HCT116 (cell line): ENCODE measurements around the gene CHD9NB. TPM values are rescaled to one million over a fixed set of nuclear protein-coding genes. Genes with fewer than 3 reads are reported as not detected.

Experiments used
- ATAC-seq: fragments of 200-7000 bp; cut with Tn5 transposase; 2 replicates; pipeline ENCODE4 v1.9.1; 2020; ENCODE audit warnings: mild to moderate bottlenecking, moderate library complexity
- BruUV-seq: library from RNA; stranded (reverse); fragments of 400-500 nt; replicated peaks from 2 replicates; lab custom pipeline; 2021; lab: Mats Ljungman, UMichigan
- CTCF ChIA-PET: fragments of 300-600 bp; sonication (Branson Sonifier 250); formaldehyde crosslinking; loops from one replicate; lab custom pipeline; 2021; ENCODE audit warnings: antibody characterized with exemption; lab: Charles Lee
- POLR2A ChIA-PET: fragments of 300-600, 350-600 bp; sonication (Branson Sonifier 250); formaldehyde crosslinking; loops from one replicate; lab custom pipeline; 2021; ENCODE audit warnings: antibody characterized with exemption; lab: Charles Lee
- RAD21 ChIA-PET, 2 experiments: fragments of 300-600 bp; sonication (Branson Sonifier 250); formaldehyde crosslinking; loops; one replicate each; lab custom pipeline; 2023; ENCODE audit warnings: low total read pairs in 2 of 2; ENCODE audit not compliant: uncharacterized antibody in 2 of 2, unreplicated experiment in 2 of 2, low non-redundant PET in 1 of 2; lab: Charles Lee
- DNase-seq: peaks from one replicate; pipeline ENCODE4 v3.0.0-alpha.2; 2010; ENCODE audit warnings: low read depth, low spot score
- H2AFZ ChIP-seq: fragments of 200-600 bp; shearing (Covaris generic), sonication (generic); 2 replicates; pipeline ENCODE4 v1.6.1; 2017; ENCODE audit warnings: low read depth, mixed run types, mixed read lengths, antibody characterized with exemption, low read length; ENCODE audit not compliant: poor library complexity, severe bottlenecking
- H3K27ac ChIP-seq: 2 replicates; pipeline ENCODE4 v1.5.1; 2012; ENCODE audit warnings: low read depth, low read length
- H3K27me3 ChIP-seq: fragments of 200-600 bp; sonication (generic); 2 replicates; pipeline ENCODE4 v1.6.1; 2016; ENCODE audit warnings: mixed run types, low read length, mixed read lengths; ENCODE audit not compliant: insufficient read depth
- H3K36me3 ChIP-seq, 2 experiments: fragments of 200-500 bp in 1 of 2; fragments of 200-600 bp in 1 of 2; sonication (Bioruptor generic) in 1 of 2; sonication (generic) in 1 of 2; 2 replicates each; pipeline versions ENCODE4 v1.5.1 to v1.6.1; 2014 to 2016; ENCODE audit warnings: low read length in 2 of 2, inconsistent platforms in 1 of 2, mixed read lengths in 1 of 2, mixed run types in 1 of 2; ENCODE audit not compliant: insufficient read depth in 2 of 2, control insufficient read depth in 1 of 2
- H3K4me1 ChIP-seq, 2 experiments: fragments of 200-600 bp in 1 of 2; sonication (generic) in 1 of 2; 2 replicates each; pipeline versions ENCODE4 v1.5.1 to v1.6.1; 2012 to 2017; ENCODE audit warnings: low read length in 2 of 2, inconsistent platforms in 1 of 2, mild to moderate bottlenecking in 1 of 2, mixed read lengths in 1 of 2, mixed run types in 1 of 2, moderate library complexity in 1 of 2; ENCODE audit not compliant: insufficient read depth in 2 of 2, control insufficient read depth in 1 of 2
- H3K4me2 ChIP-seq: fragments of 200-600 bp; sonication (generic); 2 replicates; pipeline ENCODE4 v1.6.1; 2017; ENCODE audit warnings: mixed run types, low read length, mixed read lengths
- H3K4me3 ChIP-seq, 2 experiments: fragments of 200-600 bp in 1 of 2; sonication (generic) in 1 of 2; replicated peaks in 1 of 2; 2 replicates each; pipeline ENCODE4 v1.5.1; 2011 to 2016; ENCODE audit warnings: low read length in 2 of 2, control low read depth in 1 of 2, low read depth in 1 of 2, mild to moderate bottlenecking in 1 of 2, mixed read lengths in 1 of 2, mixed run types in 1 of 2
- H3K79me2 ChIP-seq: fragments of 200-600 bp; sonication (generic); 2 replicates; pipeline ENCODE4 v1.6.1; 2017; ENCODE audit warnings: mild to moderate bottlenecking, mixed run types, low read length, moderate library complexity, mixed read lengths; ENCODE audit not compliant: insufficient read depth
- H3K9ac ChIP-seq: fragments of 200-600 bp; sonication (generic); 2 replicates; pipeline ENCODE4 v1.6.1; 2016; ENCODE audit warnings: low read length, mixed read lengths
- H3K9me2 ChIP-seq: fragments of 200-600 bp; sonication (generic), shearing (Covaris generic); 2 replicates; pipeline ENCODE4 v1.6.1; 2017; ENCODE audit warnings: mixed run types, mild to moderate bottlenecking, moderate library complexity; ENCODE audit not compliant: insufficient read depth
- H3K9me3 ChIP-seq, 2 experiments: fragments of 200-500 bp in 1 of 2; fragments of 200-600 bp in 1 of 2; sonication (Bioruptor generic) in 1 of 2; sonication (generic) in 1 of 2; 2 replicates each; pipeline ENCODE4 v1.6.1; 2014 to 2017; ENCODE audit warnings: low read length in 2 of 2, mixed read lengths in 2 of 2, inconsistent platforms in 1 of 2, low read depth in 1 of 2, mild to moderate bottlenecking in 1 of 2, mixed run types in 1 of 2, moderate library complexity in 1 of 2; ENCODE audit not compliant: control insufficient read depth in 1 of 2, insufficient read depth in 1 of 2
- H4K20me1 ChIP-seq: fragments of 200-600 bp; sonication (generic), shearing (Covaris generic); 2 replicates; pipeline ENCODE4 v1.6.1; 2017; ENCODE audit warnings: mixed run types, mild to moderate bottlenecking, moderate library complexity; ENCODE audit not compliant: insufficient read depth
- CBX3 ChIP-seq: IDR thresholded peaks from 2 replicates; pipeline ENCODE4 v1.6.1; 2012; ENCODE audit warnings: low read depth
- CEBPB ChIP-seq: IDR thresholded peaks from 2 replicates; pipeline ENCODE4 v1.6.1; 2012; ENCODE audit warnings: low read depth
- EGR1 ChIP-seq: IDR thresholded peaks from 2 replicates; pipeline ENCODE4 v1.6.1; 2012; ENCODE audit warnings: low read depth
- ELF1 ChIP-seq: IDR thresholded peaks from 2 replicates; pipeline ENCODE4 v1.6.1; 2012; ENCODE audit warnings: low read depth, borderline replicate concordance
- EZH2 ChIP-seq: fragments of 200-600 bp; sonication (generic); IDR thresholded peaks from 2 replicates; pipeline ENCODE4 v1.6.1; 2017; ENCODE audit warnings: antibody characterized with exemption, mixed run types
- EZH2phosphoT487 ChIP-seq: fragments of 200-600 bp; IDR thresholded peaks from 2 replicates; pipeline ENCODE4 v1.6.1; 2018; ENCODE audit warnings: antibody characterized with exemption, borderline replicate concordance
- FOSL1 ChIP-seq: IDR thresholded peaks from 2 replicates; pipeline ENCODE4 v1.6.1; 2012; ENCODE audit warnings: low read depth
- JUND ChIP-seq: IDR thresholded peaks from 2 replicates; pipeline ENCODE4 v1.6.1; 2012
- POLR2A ChIP-seq: IDR thresholded peaks from 2 replicates; pipeline ENCODE4 v1.7.0; 2011; ENCODE audit warnings: borderline replicate concordance; ENCODE audit not compliant: insufficient read depth, insufficient read length; ENCODE audit errors: extremely low read depth
- RAD21 ChIP-seq: IDR thresholded peaks from 2 replicates; pipeline ENCODE4 v1.6.1; 2012; ENCODE audit warnings: low read depth, mild to moderate bottlenecking
- SIN3A ChIP-seq: IDR thresholded peaks from 2 replicates; pipeline ENCODE4 v1.6.1; 2012; ENCODE audit warnings: low read depth
- SP1 ChIP-seq: IDR thresholded peaks from 2 replicates; pipeline ENCODE4 v1.6.1; 2012; ENCODE audit warnings: low read depth
- SRF ChIP-seq: IDR thresholded peaks from 2 replicates; pipeline ENCODE4 v1.6.1; 2012; ENCODE audit warnings: low read depth
- TCF7L2 ChIP-seq: IDR thresholded peaks from 2 replicates; pipeline ENCODE4 v1.7.0; 2011; ENCODE audit warnings: borderline replicate concordance, inconsistent platforms; ENCODE audit not compliant: insufficient read depth, insufficient read length; ENCODE audit errors: extremely low read depth
- YY1 ChIP-seq: IDR thresholded peaks from 2 replicates; pipeline ENCODE4 v1.6.1; 2011; ENCODE audit warnings: low read length, low read depth, moderate library complexity, mild to moderate bottlenecking; ENCODE audit not compliant: insufficient replicate concordance; ENCODE audit errors: extremely low read depth
- intact Hi-C: fragments of 100-400 bp; cut with micrococcal nuclease; formaldehyde crosslinking; loops from 2 replicates; pipeline ENCODE4 v1.10.0; 2022
- total RNA-seq: library from RNA; stranded (reverse); gene quantifications from one replicate; pipeline ENCODE4 v1.2.1, GENCODE V29; 2021; ENCODE audit not compliant: unreplicated experiment
- TF ChIP-seq, protein P1 (sequence below): IDR thresholded peaks from 2 replicates; pipeline ENCODE4 v1.6.1; 2011; ENCODE audit warnings: mild to moderate bottlenecking, low read length, moderate library complexity; ENCODE audit not compliant: insufficient replicate concordance; ENCODE audit errors: extremely low read depth
- TF ChIP-seq, protein P2 (sequence below): IDR thresholded peaks from 2 replicates; pipeline ENCODE4 v1.6.1; 2012

CHD9NB gene
- total RNA-seq, 1 experiment from 2014 or later, result 1.2 TPM

DNA sequence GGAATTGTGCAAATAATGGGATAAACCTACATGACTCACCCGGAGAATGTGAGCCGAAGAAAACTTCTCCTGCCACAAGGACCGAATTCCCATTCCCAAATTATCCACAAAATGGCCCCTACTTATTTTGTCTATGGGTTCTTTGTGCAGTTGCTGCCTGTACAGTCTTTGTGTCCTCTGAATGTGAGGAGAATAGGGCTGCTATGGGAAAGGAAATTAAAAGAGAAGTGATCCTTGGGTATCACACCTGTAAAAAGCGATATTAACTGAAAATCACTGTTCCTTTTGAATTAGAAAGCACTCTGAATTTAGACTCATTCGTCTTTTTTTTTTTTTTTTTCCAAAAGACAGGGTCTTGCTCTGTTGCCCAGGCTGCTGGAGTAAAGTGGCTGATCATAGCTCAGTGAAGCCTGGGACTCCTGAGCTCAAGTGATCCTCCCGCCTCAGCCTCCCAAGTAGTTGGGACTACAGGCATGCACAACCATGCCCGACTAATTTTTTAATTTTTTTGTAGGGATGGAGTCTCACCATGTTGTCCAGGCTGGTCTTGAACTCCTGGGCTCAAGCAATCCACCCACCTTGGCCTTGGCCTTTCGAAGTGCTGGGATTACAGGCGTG lies 47.5 kb upstream of the CHD9NB start:
- peak overlapping the region; percentile 56 for H3K9ac ChIP-seq
- H3K27ac ChIP-seq, result peak overlapping the region; percentile 83
- H3K9me2 ChIP-seq, result no peaks in the 10 kb centered on the region
- POLR2A ChIA-PET, result no interaction called here
- H3K4me1 ChIP-seq, result peaks cover 21 to 28% of the 10 kb centered on the region in 2 experiments
- ATAC-seq, result no peak
- no peaks in the 10 kb centered on the region for H3K9me3 ChIP-seq
- H3K4me3 ChIP-seq, result peak overlapping the region; percentile 41 to 56
- DNase-seq, result no peak
- H4K20me1 ChIP-seq, result no peaks in the 10 kb centered on the region
- TF ChIP-seq EZH2phosphoT487 (no peak), ELF1 (no peak), POLR2A (no peak)
- TF ChIP-seq, all 23 proteins: peak for 0
- no peaks in the 10 kb centered on the region for H3K27me3 ChIP-seq
- peak overlapping the region; percentile 97 for H3K4me2 ChIP-seq
- RAD21 ChIA-PET, result no interaction called here
- H3K36me3 ChIP-seq, result peaks cover 0 to 4% of the 10 kb centered on the region in 2 experiments; a peak in 1 of 4 replicates
- CTCF ChIA-PET, result interaction anchor here (1.0 to 1.5 kb wide), 3 partner anchors 46 to 413 kb away, joined by 3 read pairs; no protein-coding TSS in a partner anchor
- intact Hi-C loops, result no loop called here
- H3K79me2 ChIP-seq, result peaks cover 85% of the 10 kb centered on the region
- H2AFZ ChIP-seq, result no peak overlapping the region
- BruUV-seq, result TSS peak; percentile 42

DNA sequence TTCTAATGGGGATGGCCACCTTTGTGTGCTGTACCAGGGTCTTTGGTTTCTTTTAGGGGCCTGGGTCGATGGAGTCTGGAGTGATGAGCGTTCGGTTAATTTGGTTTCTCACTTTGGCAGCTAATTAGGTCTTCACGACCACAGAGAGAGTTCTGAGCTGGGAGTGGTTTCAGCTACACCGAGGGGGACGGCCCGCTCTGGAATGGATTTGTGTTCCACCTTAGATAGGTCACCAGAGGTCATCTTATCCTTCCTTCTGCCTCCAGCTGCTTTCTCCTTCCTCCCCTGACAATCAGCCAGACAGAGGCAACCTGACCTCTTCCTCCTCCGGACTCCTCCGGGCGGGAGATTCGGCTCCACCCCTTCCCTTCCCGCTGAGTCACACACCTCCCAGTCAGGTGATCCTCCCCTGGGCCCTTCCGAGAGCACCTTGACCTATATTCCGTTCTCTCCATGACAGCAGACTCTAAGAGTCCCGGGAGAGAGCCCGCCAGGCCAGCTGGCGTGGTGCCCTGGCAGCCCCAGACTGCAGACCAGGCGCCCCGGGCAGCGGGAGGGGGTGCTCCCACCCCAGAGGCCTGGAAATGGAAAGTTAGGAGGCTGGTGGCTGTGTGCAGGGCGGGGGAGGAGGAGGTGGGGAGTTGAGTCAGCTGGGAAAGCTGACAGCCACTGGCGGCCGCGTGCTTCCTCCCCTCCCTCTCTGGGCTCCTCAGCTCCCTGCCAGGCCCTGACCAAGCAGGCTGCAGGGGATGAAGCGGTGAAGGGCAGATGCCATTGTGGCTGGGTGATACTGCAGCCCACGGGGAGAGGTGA lies 46.8 kb upstream of the CHD9NB start:
- DNase-seq (peak; percentile 78), ATAC-seq (peak; percentile 96)
- ChIA-PET RAD21 (no interaction called here), POLR2A (interaction anchor here (1.0 to 1.9 kb wide), 2 partner anchors 17 to 20 kb away, joined by 3 to 4 read pairs; no protein-coding TSS in a partner anchor), CTCF (interaction anchor here (1.1 to 1.7 kb wide), 3 partner anchors 44 to 413 kb away, joined by 3 to 5 read pairs (median 3); partner anchors contain the start of gene CHD9)
- Histone ChIP-seq H3K79me2 (peaks cover 87% of the 10 kb centered on the region), H4K20me1 (no peaks in the 10 kb centered on the region), H3K4me2 (peak overlapping the region; percentile 97), H3K36me3 (peaks cover 0 to 4% of the 10 kb centered on the region in 2 experiments; a peak in 1 of 4 replicates), H3K9me3 (no peaks in the 10 kb centered on the region), H2AFZ (no peak overlapping the region), H3K9ac (peak overlapping the region; percentile 56), H3K27ac (peak overlapping the region; percentile 83), H3K9me2 (no peaks in the 10 kb centered on the region), H3K4me3 (peak overlapping the region; percentile 41 to 56), H3K4me1 (peaks cover 26 to 33% of the 10 kb centered on the region in 2 experiments), H3K27me3 (no peaks in the 10 kb centered on the region)
- BruUV-seq, result TSS peak; percentile 93
- intact Hi-C loops, result loop anchor here (2.0 kb wide), 1 partner anchor 45 kb away; the partner anchor contains the start of gene CHD9
- peak; percentile 4 for TF ChIP-seq YY1
- TF ChIP-seq ELF1, result no peak; the same call in 1 of the 2 replicates
- TF ChIP-seq EGR1, result peak; percentile 84
- peak; percentile 57 for TF ChIP-seq FOSL1
- TF ChIP-seq EZH2, result no peak
- TF ChIP-seq, protein P1, sequence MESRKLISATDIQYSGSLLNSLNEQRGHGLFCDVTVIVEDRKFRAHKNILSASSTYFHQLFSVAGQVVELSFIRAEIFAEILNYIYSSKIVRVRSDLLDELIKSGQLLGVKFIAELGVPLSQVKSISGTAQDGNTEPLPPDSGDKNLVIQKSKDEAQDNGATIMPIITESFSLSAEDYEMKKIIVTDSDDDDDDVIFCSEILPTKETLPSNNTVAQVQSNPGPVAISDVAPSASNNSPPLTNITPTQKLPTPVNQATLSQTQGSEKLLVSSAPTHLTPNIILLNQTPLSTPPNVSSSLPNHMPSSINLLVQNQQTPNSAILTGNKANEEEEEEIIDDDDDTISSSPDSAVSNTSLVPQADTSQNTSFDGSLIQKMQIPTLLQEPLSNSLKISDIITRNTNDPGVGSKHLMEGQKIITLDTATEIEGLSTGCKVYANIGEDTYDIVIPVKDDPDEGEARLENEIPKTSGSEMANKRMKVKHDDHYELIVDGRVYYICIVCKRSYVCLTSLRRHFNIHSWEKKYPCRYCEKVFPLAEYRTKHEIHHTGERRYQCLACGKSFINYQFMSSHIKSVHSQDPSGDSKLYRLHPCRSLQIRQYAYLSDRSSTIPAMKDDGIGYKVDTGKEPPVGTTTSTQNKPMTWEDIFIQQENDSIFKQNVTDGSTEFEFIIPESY, result no peak
- no peak for TF ChIP-seq CEBPB
- no peak for TF ChIP-seq RAD21
- TF ChIP-seq CBX3, result peak; percentile 10; the same call in 1 of the 2 replicates
- TF ChIP-seq TCF7L2, result no peak
- TF ChIP-seq, protein P2, sequence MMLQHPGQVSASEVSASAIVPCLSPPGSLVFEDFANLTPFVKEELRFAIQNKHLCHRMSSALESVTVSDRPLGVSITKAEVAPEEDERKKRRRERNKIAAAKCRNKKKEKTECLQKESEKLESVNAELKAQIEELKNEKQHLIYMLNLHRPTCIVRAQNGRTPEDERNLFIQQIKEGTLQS, result no peak
- TF ChIP-seq EZH2phosphoT487, result no peak
- peak; percentile 88 for TF ChIP-seq SIN3A
- peak; percentile 78 for TF ChIP-seq SP1
- peak; percentile 78 for TF ChIP-seq JUND
- no peak for TF ChIP-seq SRF
